HG03064 (cell line): ENCODE results near the gene CILP2.

Source experiments
- ATAC-seq: cut with Tn5 transposase; IDR thresholded peaks from one replicate; pipeline ENCODE4 v1.9.1; 2021; ENCODE audit warnings: low read depth; ENCODE audit not compliant: unreplicated experiment

CILP2 gene, protein sequence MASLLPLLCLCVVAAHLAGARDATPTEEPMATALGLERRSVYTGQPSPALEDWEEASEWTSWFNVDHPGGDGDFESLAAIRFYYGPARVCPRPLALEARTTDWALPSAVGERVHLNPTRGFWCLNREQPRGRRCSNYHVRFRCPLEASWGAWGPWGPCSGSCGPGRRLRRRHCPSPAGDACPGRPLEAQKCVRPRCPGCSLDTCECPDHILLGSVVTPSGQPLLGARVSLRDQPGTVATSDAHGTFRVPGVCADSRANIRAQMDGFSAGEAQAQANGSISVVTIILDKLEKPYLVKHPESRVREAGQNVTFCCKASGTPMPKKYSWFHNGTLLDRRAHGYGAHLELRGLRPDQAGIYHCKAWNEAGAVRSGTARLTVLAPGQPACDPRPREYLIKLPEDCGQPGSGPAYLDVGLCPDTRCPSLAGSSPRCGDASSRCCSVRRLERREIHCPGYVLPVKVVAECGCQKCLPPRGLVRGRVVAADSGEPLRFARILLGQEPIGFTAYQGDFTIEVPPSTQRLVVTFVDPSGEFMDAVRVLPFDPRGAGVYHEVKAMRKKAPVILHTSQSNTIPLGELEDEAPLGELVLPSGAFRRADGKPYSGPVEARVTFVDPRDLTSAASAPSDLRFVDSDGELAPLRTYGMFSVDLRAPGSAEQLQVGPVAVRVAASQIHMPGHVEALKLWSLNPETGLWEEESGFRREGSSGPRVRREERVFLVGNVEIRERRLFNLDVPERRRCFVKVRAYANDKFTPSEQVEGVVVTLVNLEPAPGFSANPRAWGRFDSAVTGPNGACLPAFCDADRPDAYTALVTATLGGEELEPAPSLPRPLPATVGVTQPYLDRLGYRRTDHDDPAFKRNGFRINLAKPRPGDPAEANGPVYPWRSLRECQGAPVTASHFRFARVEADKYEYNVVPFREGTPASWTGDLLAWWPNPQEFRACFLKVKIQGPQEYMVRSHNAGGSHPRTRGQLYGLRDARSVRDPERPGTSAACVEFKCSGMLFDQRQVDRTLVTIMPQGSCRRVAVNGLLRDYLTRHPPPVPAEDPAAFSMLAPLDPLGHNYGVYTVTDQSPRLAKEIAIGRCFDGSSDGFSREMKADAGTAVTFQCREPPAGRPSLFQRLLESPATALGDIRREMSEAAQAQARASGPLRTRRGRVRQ

GRCh38 chr19:19538061-19538784 lies at the start of gene CILP2:
Gene CILP2 (plus strand): TSS chr19:19538265. CDS start chr19:19538350, 85 bp downstream.
- no peak for ATAC-seq

DNA sequence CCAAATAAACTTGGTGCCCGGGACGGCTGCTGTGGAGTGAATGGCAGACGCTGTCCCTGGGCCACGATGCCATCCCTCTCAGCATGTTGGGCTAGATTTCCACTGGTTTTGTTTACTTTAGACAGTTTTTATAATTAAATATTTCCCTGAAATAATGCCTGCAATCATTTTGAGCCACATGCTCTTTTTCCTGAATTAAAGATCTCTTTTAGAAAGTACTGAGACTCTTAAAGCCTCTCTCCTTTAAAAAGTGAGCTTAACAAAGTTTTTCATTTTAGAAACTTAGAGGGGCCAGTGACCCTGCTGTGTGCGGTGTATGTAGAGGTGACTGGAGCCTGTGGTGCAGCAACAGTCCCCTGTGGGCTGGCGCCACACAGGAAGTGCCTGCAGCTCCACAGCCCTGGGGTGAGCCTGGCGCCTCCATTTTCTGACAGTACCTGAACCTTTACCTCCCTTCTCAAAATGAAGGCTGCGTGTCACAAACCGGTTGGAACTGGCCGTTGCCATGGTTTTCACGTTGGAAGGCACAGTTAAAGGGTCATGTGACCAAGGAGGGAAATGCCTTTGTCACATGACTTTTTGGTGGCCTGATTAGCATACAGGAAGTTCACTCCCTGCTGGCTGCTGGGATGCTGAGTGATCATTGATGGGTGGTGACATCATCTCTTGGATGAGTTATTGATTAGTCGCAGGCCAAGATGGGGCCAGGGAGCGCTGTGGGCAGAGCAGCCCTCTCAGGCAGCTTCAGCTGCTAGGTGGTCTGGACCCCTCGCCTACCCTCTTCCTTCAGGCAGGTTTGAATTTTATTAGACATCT lies 49.0 kb upstream of the CILP2 start:
- no peak for ATAC-seq

GRCh38 chr19:19489804-19490204 lies 48.3 kb upstream of the CILP2 start:
- no peak for ATAC-seq

- ATAC-seq: no peak
Measured at GRCh38 chr19:19490214-19490968, 47.7 kb upstream of the CILP2 start.

DNA sequence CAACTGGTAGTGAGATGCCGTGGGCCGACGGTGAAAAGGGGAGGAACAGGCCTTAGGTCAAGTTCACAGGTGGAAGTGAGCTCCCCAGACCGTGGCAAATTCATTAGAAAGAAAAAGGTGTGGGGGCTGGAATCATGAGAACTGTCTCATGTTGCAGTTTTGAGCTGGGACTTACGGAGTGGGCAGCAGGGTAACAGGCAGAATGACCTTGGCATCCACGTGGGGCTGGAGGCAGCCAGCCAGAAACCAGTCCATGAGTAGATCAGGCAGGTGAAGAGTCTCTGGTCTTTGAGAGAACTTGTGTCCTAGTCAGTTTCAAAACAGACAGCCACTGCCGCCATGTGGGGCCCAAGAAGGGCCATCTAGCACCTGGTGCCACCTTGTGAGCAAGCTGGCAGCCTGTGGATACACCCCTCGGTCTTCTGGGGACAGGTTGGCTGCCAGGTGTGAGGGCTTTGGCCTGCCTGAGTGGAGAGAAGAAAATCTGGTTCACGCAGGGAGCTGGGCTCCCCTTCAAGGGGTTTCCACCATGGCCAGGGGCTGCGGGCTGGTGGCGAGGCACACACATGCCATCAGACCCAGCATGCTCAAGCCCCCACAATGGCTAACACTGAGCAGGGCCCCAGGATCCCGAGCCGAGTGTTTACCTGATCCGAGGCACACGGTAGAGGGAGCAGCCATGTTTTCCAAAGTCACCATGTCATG lies 46.6 kb upstream of the CILP2 start:
- no peak for ATAC-seq

DNA sequence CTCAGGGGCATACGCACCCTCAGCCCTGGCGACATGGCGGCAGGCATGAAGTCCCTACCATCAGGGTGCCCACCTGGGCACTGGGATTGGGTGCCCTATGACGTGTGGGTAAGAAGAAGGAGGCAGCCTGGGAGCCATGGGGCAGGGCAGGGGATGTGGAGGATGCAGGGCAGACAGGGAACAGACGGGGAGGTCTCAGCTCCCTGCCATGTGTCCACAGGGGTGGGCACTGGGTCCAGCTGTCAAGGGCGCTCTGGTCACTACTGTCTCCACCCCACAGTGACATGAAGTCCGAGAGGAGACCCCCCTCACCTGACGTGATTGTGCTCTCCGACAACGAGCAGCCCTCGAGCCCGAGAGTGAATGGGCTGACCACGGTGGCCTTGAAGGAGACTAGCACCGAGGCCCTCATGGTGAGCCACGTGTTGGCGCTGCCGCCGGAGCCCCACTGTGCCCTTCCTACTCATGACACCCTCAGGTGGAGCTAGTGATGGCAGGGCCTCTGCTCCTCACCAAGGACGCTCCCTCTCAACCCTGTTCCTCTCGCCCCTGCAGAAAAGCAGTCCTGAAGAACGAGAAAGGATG lies 45.9 kb upstream of the CILP2 start:
- ATAC-seq: no peak

- no peak for ATAC-seq
Measured at GRCh38 chr19:19493841-19494546, 44.1 kb upstream of the CILP2 start.

- ATAC-seq: no peak
Measured at GRCh38 chr19:19495614-19496603, 42.2 kb upstream of the CILP2 start.

GRCh38 chr19:19498255-19498991 lies 39.6 kb upstream of the CILP2 start:
- no peak for ATAC-seq

GRCh38 chr19:19499272-19499995 lies 38.6 kb upstream of the CILP2 start:
- ATAC-seq: no peak

GRCh38 chr19:19500975-19501644 lies 37.0 kb upstream of the CILP2 start:
- ATAC-seq: no peak

- no peak for ATAC-seq
Measured at GRCh38 chr19:19501798-19502197, 36.3 kb upstream of the CILP2 start.

- no peak for ATAC-seq
Measured at GRCh38 chr19:19502281-19502680, 35.8 kb upstream of the CILP2 start.
